Erythroblast (primary cell): Measurements from ENCODE around the gene CDK1.

Experiments
- DNase-seq, 2 experiments: peaks; one replicate each; lab custom pipeline; 2025; lab: John Stamatoyannopoulos, UW
- GATA1 ChIP-seq: IDR thresholded peaks from 2 replicates; pipeline ENCODE4 v1.6.1; 2011; ENCODE audit warnings: low read depth, mild to moderate bottlenecking, control low read depth, low read length, moderate library complexity
- POLR2A ChIP-seq: IDR thresholded peaks from 2 replicates; pipeline ENCODE4 v1.6.1; 2011; ENCODE audit warnings: mild to moderate bottlenecking, low read length

CDK1 gene

DNA sequence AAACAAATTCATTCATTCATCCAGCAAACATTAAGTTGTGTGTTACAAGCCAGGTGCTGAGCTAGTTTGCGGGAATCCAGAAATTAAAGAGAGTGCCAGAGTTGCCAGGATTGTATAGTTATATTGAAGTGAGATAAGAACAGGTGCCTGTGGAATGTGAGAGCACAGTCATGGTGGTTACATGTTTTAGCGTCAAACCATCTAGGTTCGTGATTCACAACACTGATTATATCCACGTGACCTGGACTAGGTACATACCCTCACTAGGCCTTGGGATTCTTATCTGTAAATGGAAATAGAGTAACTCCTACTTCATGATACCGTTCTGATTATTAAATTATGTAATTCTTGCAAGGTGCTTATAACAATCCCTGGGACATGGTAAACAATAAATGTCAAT, 24.5 kb upstream of the CDK1 start:
- no peak for DNase-seq
- TF ChIP-seq GATA1: no peak
- TF ChIP-seq POLR2A: no peak

DNA sequence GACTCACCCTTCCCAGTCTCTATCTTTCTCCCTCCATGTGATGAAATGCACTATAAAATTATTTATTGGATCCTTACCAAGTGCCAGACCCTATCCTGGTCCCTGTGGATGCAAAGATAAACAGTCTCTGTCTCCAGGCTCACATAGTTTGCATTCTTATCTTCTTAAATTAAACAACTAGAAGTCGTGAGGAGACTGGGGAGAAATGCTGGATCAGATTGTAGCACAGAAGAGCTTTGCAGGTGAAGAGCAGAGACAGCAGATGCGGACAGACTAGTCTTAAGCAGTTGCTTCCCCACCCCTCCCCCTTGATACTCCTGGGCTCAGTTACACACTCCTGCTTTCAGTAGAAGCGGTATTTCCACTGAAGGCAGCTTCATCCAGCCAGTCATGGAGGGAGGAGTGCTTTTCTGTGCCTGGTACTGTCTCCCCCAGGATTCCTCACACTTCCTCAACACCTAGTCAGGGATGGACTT, 20.8 kb upstream of the CDK1 start:
- TF ChIP-seq POLR2A (no peak), GATA1 (no peak)
- DNase-seq: no peak

DNA sequence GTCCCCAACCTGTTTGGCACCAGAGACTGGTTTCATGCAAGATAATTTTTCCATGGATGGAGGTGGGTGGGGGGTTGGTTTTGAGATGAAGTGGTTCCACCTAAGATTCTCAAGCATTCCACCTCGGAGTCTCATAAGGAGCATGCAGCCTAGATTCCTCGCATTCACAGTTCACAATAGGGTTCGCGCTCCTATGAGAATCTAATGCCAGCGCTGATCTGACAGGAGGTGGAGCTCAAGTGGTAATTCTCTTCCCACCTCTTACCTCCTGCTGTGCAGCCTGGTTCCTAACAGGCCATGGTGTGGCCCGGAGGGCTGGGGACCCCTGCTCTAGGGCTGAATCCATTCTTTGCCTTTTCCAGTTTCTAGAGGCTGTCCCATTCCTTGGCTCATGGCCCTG, 19.1 kb upstream of the CDK1 start:
- no peak for DNase-seq
- TF ChIP-seq GATA1 (no peak), POLR2A (no peak)

DNA sequence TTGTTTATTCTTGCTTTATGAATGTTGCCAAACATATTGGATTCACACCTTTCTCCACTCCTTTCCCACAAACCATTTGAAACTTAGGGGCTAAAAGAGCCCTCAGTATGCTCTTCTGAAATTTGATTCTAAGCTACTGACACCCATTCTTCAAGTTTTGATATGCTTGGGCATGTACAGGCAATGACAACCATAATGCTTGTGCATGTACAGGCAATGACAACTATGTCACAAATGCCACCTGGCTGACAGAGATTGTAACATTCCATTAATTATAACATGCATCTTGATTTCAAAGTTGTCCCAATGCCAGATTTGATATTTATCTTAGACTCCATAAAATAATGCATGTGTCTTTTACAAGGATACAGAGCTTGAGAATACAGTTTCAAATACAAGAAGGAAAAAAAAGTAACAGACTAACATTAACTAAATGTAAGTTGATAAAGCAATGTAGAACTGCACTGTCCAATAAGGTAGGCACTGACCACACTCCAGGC, 17.5 kb upstream of the CDK1 start:
- TF ChIP-seq GATA1: no peak
- TF ChIP-seq POLR2A: no peak
- no peak for DNase-seq

DNA sequence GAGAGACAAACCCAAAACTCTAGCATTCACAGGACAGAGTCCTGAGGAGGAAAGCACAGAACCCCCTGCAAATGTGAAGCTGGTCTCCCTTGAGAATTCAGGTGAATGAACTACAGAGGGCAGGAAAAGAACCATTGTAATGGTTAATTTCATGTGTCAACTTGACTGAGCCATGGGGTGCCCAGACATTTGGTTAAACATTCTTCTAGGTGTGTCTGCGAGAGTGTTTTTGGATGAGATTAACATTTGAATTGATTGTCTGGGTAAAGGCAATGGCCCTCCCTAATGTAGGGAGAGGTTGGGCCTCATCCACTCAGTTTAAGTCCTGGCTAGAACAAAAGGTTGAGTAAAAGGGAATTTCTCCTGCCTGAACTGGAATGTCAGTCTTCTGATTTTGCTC, 15.7 kb upstream of the CDK1 start:
- TF ChIP-seq POLR2A: no peak
- no peak for DNase-seq

DNA sequence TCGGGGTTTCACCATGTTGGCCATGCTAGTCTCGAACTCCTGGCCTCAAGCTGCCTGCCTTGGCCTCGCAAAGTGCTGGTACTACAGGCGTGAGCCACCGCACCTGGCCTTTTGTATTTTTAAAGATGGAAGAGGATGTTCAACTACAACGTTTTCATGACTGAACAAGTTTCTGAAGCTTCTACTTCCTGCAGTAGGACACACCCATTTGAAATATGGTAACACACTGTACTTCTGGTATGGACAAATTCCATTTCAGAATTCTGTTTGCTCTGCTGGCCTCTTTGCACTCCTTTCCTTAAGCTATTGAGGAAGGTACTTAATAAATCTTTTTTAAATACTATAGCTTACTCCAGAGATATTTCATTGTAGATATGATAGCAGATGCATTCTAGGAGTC, 10.9 kb upstream of the CDK1 start:
- DNase-seq: no peak
- TF ChIP-seq POLR2A (no peak), GATA1 (no peak)

DNA sequence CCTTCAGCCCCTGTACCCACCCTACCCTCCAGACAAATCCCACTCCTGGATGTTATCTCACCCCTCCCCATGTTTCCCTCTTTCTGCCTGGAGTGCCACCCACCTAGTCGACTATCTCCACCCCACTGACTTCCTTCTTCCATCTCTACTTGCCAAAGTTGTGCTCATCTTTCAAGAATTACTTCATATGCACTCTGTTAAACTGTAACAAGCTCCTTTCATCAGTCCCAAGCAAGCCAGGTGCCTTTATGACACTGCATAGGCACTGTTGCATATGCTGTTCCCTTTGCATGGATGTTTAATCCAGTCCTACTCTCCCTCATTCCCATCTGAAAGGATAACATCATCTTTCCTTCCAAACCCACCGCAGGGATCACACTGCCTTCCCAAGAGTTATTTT, 8.9 kb upstream of the CDK1 start:
- no peak for DNase-seq
- TF ChIP-seq POLR2A (no peak), GATA1 (no peak)

DNA sequence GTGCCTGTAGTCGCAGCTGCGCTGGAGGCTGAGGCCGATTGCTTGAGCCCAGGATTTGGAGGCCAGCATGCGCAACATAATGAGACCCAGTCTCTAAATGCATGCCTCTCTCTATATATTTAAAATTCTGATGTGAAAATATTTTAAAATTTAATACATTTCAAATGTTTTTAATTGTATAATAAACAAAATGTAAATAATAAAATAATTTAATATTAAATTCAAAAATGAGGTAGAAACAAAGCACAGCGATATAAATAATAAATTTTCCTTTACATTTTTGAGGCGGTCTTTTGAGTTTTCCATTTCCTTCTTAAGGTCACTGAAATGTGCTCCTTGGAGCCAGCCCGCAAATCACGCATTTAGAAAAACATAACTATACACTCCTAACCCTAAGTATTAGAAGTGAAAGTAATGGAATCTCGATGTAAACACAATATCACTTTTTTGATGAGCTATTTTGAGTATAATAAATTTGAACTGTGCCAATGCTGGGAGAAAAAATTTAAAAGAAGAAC, 523 bp upstream of the CDK1 start:
- no peak for DNase-seq
- TF ChIP-seq GATA1 (no peak), POLR2A (no peak)

DNA sequence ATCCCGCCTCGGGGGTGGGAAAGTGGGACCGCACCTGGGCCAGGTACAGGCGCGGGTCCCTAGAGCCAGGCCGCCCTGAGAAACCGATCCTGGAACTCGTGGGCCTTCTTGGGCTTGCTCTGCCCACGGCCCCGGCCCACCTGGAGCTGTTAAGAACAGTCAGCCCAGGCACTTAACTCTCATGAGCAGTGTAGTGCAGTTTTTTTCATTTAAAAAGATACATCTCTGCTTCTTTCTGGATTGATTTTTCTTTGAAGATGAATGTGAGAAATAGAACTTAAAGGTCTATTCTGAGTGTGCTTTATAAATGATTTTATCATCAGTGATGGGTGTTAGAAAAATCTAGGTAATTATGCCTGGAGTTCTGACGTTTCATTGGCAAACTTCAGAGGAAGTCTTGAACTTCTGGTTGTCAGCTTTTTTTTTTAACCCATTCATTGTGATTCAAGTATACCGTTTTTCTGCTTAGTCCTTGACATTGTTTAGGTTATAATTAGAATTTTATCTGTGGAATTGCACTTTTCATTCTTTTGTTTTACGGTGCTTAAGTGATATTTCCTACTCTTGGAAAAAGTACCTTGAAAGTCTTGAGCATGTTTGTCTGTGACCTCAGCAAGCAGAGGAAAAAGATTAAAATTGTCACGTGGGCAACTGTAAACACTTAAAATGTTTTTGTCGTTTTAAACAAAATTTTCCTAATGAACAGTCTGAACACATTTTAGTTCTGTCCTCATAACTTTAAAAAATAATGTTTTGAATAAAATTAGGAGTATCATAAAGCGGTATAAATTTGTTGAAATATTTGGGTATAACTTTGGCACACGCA, 906 bp downstream of the CDK1 start:
- peak; percentile 56 to 68 for DNase-seq
- no peak for TF ChIP-seq GATA1
- TF ChIP-seq POLR2A: no peak

DNA sequence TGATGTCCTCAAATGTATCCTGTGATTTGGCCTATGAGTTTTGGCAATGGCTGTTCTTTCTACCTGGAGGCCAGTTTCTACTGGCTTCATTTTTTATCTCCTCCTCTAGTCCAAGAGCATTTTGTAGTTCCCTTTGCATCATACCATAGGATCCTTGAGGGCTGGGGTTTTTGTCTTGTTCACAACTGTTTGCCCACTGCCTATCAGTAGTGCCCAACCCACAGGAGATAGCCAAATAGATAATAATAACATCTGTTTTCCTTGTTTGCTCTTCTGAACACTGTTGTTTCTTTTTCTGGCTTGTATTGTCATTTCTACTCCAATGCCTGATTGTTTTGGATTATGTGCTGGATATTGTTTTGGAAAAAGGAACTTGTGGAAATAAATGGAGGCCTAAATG, 3.4 kb downstream of the CDK1 start:
- peak; percentile 23 to 57 for DNase-seq
- TF ChIP-seq POLR2A: no peak
- no peak for TF ChIP-seq GATA1

DNA sequence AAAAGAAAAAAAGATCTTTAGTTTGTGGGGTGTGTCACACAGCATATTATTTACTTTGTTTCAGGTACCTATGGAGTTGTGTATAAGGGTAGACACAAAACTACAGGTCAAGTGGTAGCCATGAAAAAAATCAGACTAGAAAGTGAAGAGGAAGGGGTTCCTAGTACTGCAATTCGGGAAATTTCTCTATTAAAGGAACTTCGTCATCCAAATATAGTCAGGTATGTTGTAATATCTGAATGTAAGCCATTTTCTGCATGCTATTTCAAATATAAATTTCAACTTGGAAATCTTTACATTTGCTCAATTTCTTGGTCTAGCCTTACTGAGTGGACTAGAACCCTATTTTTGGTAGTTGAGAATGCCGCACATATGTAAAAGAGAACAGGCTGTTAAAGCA, 6.4 kb downstream of the CDK1 start:
- TF ChIP-seq GATA1 (no peak), POLR2A (no peak)
- no peak for DNase-seq

DNA sequence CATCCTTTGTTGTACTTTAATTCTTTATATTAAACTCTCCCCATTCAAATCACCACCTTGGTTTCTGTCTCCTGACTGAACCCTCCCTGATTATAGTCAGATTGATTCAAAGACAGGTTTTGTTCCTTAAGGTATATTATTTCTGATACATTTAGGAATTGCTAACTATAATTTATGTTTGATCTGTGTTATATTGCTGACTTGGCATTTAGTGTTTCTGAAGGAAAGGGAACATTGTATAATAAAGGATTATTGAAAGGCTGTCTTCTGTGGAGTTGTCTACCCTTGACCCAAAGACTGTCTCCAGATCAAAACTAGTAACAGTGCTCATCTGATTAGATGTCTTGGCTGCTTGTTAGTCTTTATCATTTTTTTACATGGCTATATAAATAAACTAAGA, 10.3 kb downstream of the CDK1 start:
- no peak for TF ChIP-seq GATA1
- TF ChIP-seq POLR2A: no peak
- DNase-seq: no peak

DNA sequence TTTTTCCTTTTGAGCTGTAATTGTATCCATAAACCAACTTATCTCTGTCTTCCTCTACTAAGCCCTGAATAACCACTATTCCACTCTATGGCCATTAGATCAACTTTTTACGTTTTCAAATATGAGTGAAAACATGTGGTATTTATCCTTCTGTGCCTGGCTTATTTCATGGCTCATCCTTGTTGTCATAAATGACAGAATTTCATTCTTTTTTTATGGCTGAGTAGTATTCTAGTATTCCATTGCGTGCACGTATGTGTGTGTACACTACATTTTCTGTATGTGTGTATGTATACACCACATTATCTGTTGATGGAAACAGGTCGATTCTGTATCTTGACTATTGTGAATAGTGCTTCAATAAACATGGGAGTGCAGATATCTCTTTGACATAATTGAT, 11.1 kb downstream of the CDK1 start:
- TF ChIP-seq POLR2A: no peak
- TF ChIP-seq GATA1: no peak
- DNase-seq: no peak

DNA sequence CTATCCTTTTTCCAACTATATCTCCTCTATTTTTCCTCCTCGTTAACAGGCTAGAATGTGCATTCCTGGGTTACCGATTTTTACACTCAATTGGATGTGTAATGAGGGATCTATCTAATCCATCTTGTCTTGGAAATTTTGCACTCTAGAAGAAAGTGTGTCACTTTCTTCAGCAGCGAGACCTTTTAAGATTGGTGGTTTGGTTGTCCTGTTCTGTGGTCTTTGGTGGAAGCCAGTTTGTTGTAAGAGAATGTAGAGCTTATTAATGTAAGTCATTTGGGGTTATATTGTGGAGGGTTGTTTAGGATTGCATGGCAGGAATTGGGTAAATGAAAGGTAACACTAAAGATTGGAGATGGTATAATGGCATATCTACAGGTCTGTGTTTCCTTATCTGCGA, 16.7 kb downstream of the CDK1 start:
- no peak for TF ChIP-seq POLR2A
- TF ChIP-seq GATA1: no peak
- DNase-seq: no peak
